ENCODE data around the gene GMDS.

Gene GMDS

GRCh38 chr6:1774226-1774915, 471.0 kb downstream of the GMDS start:
- ATAC-seq, result no peak
- TF ChIP-seq ZFP30 (CRISPR knock-in tag; IDR thresholded peaks at IDR 0.05) (no peak), ZFP3 (CRISPR knock-in tag; IDR thresholded peaks at IDR 0.05) (no peak), POU6F1 (CRISPR knock-in tag; IDR thresholded peaks at IDR 0.05; ENCODE audit: borderline replicate concordance, low read depth) (no peak), PPARA (CRISPR knock-in tag; IDR thresholded peaks at IDR 0.05; ENCODE audit: borderline replicate concordance) (no peak), OSR1 (CRISPR knock-in tag; IDR thresholded peaks at IDR 0.05) (no peak), PATZ1 (CRISPR knock-in tag; IDR thresholded peaks at IDR 0.05; ENCODE audit: borderline replicate concordance) (no peak), RARB (CRISPR knock-in tag; IDR thresholded peaks at IDR 0.05) (no peak), ZNF70 (CRISPR knock-in tag; IDR thresholded peaks at IDR 0.05) (no peak), ZNF565 (CRISPR knock-in tag; conservative IDR thresholded peaks at IDR 0.05; ENCODE audit: low read depth) (no peak)

GRCh38 chr6:1773700-1774099, 471.7 kb downstream of the GMDS start:
- ATAC-seq, result no peak
- TF ChIP-seq ISL1 (CRISPR knock-in tag; IDR thresholded peaks at IDR 0.05) (no peak), ZC3H10 (CRISPR knock-in tag; IDR thresholded peaks at IDR 0.05) (no peak), RARB (CRISPR knock-in tag; IDR thresholded peaks at IDR 0.05) (no peak), CSRNP3 (CRISPR knock-in tag; IDR thresholded peaks at IDR 0.05) (no peak), PATZ1 (CRISPR knock-in tag; IDR thresholded peaks at IDR 0.05; ENCODE audit: borderline replicate concordance) (no peak), ZNF70 (CRISPR knock-in tag; IDR thresholded peaks at IDR 0.05) (no peak), ZFP3 (CRISPR knock-in tag; IDR thresholded peaks at IDR 0.05) (no peak), PPARA (CRISPR knock-in tag; IDR thresholded peaks at IDR 0.05; ENCODE audit: borderline replicate concordance) (no peak), CSDC2 (CRISPR knock-in tag; IDR thresholded peaks at IDR 0.05) (no peak), GLIS3 (CRISPR knock-in tag; IDR thresholded peaks at IDR 0.05) (no peak), ESRRG (CRISPR knock-in tag; IDR thresholded peaks at IDR 0.05) (no peak), ARNTL (CRISPR knock-in tag; IDR thresholded peaks at IDR 0.05; ENCODE audit: borderline replicate concordance, low read depth) (no peak), POU6F1 (CRISPR knock-in tag; IDR thresholded peaks at IDR 0.05; ENCODE audit: borderline replicate concordance, low read depth) (no peak), TCF4 (CRISPR knock-in tag; IDR thresholded peaks at IDR 0.05; ENCODE audit: borderline replicate concordance) (no peak), BACH2 (CRISPR knock-in tag; IDR thresholded peaks at IDR 0.05; ENCODE audit: borderline replicate concordance) (no peak)

DNA sequence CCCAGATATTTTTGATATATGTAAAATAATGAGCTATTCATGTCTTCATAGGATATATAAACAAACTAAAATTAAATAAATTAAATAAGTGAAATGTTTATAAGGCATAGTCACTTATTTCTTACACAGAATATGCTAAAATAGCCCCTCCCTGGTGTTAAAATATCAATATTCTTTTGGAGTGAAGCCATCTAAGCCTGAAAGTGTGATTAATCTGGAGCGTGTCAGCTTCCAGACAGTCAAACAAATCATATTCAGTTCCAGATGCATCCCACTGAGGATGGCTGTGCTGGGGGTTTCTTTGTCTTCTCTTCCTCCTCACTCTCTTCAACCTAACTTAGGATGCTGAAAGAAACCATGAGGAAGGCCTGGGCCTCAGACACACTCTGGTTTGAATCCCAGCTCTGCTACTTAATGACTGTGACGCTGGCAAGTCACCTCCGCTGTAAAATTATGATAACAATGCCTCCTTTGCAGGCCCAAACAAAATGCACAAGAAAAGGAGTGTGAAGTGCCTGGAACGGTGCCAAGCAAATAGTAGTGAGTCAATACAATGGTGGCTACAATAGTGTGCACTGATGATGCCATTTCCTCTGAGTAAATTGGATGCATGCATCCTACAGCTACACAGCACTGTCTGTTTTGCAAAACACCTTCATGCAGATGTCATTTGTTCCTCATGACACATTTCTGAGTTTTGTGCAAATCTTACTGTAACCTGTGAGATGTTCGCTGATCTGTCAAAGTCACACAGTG, 474.3 kb downstream of the GMDS start:
- peak; percentile 39; the same call in 1 of the 3 replicates for ATAC-seq
- TF ChIP-seq, protein P1, sequence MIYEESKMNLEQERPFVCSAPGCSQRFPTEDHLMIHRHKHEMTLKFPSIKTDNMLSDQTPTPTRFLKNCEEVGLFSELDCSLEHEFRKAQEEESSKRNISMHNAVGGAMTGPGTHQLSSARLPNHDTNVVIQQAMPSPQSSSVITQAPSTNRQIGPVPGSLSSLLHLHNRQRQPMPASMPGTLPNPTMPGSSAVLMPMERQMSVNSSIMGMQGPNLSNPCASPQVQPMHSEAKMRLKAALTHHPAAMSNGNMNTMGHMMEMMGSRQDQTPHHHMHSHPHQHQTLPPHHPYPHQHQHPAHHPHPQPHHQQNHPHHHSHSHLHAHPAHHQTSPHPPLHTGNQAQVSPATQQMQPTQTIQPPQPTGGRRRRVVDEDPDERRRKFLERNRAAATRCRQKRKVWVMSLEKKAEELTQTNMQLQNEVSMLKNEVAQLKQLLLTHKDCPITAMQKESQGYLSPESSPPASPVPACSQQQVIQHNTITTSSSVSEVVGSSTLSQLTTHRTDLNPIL (CRISPR knock-in tag; IDR thresholded peaks at IDR 0.05; ENCODE audit: low read depth), result no peak
- TF ChIP-seq RARB (CRISPR knock-in tag; IDR thresholded peaks at IDR 0.05) (no peak), CSRNP3 (CRISPR knock-in tag; IDR thresholded peaks at IDR 0.05) (no peak), ZNF8 (CRISPR knock-in tag; IDR thresholded peaks at IDR 0.05) (no peak), ZNF70 (CRISPR knock-in tag; IDR thresholded peaks at IDR 0.05) (no peak), GLIS3 (CRISPR knock-in tag; IDR thresholded peaks at IDR 0.05) (no peak), ZFP3 (CRISPR knock-in tag; IDR thresholded peaks at IDR 0.05) (no peak), ESRRG (CRISPR knock-in tag; IDR thresholded peaks at IDR 0.05) (no peak), ZC3H10 (CRISPR knock-in tag; IDR thresholded peaks at IDR 0.05) (no peak), ZNF565 (CRISPR knock-in tag; conservative IDR thresholded peaks at IDR 0.05; ENCODE audit: low read depth) (no peak), SNAI2 (CRISPR knock-in tag; IDR thresholded peaks at IDR 0.05) (no peak), OSR1 (CRISPR knock-in tag; IDR thresholded peaks at IDR 0.05) (no peak), TCF4 (CRISPR knock-in tag; IDR thresholded peaks at IDR 0.05; ENCODE audit: borderline replicate concordance) (no peak), PPARA (CRISPR knock-in tag; IDR thresholded peaks at IDR 0.05; ENCODE audit: borderline replicate concordance) (no peak), ARNTL (CRISPR knock-in tag; IDR thresholded peaks at IDR 0.05; ENCODE audit: borderline replicate concordance, low read depth) (no peak), CSDC2 (CRISPR knock-in tag; IDR thresholded peaks at IDR 0.05) (no peak), ZFP30 (CRISPR knock-in tag; IDR thresholded peaks at IDR 0.05) (no peak), ISL1 (CRISPR knock-in tag; IDR thresholded peaks at IDR 0.05) (no peak), TOX (CRISPR knock-in tag; IDR thresholded peaks at IDR 0.05; ENCODE audit: borderline replicate concordance) (no peak)

Data from SK-N-SH treated with all-trans-retinoic acid at 6 μM for 48 hours (cell line).